ENCODE results near the gene DCTD. TPM values are rescaled to one million over a fixed set of nuclear protein-coding genes. Genes with fewer than 3 reads are reported as not detected.

Gene DCTD
- total RNA-seq, 1 donor from 2014 or later, result 36.0 TPM

DNA sequence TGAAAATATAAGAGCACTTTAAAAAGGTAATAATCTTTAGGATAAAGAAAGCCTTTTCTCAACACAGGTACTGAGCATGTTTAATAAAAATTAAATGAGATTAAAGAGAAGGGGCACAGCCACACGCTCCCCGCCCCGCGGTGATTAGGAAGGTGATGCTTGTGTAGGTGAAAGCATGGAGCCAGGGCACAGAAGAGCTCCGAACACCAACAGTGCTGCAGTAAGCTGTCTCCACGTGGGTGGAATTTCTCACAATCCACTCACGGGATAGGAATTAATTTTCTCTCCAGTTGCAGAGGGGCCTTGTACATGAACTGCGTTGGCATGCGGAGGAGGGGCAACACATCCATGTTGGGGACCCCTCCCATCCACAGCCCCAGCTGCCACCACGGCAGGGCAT lies 27.0 kb downstream of the DCTD start:
- DNase-seq, result no peak

DNA sequence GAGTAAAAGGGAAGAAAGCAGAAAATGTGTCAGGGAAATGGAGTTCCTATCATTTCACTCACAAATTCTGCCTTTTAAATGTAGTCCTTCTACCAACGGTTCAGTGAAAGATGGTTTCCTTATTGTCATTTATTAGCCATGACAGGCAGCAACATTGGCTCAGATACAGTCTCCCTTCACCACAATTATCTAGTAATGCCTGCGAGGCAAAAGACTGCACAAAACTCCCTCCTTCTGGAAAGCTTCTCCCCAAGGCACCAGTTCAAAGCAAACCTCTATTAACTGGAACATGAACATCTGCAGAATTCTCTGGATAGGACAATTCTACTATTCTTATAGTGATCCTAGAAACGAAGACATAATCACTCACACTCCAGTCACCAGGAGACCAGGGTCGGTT lies 28.3 kb downstream of the DCTD start:
- no peak for DNase-seq

DNA sequence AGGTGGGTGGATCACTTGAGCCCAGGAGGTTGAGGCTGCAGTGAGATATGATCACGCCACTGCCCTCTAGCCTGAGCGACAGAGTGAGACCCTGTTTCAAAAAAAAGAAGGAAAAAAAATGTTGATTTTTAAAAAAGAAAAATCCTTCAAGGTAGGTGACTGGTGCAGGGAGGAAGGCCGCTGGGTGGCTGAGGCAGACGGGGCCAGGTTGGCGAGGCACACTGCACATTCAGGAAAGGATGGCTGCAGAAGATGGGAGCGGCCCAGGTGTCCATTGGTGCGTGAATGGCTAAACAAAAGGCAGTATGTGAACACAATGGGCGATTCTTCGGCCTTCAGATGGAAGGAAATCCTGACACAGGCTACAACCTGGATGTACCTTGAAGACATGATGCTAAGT lies 30.4 kb downstream of the DCTD start:
- no peak for DNase-seq

DNA sequence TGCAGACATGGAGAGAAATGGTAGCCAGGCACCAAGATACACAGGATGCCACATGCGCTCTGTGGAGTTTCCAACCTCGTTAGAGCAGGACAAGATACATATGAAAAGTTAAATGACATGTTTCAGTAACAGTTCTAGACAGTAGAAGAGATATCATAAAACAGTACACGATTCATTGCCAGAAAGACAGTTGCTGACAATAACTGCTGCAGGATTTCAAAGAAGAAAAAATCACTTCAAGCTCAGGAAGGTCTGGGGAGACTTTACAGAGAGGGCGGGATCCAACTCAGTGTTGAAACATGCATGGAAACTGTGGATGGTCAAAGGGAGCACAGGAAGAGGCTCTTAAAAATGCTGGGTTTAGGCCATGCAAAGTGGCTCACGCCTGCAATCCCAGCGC lies 31.0 kb downstream of the DCTD start:
- DNase-seq, result peak; percentile 42

DNA sequence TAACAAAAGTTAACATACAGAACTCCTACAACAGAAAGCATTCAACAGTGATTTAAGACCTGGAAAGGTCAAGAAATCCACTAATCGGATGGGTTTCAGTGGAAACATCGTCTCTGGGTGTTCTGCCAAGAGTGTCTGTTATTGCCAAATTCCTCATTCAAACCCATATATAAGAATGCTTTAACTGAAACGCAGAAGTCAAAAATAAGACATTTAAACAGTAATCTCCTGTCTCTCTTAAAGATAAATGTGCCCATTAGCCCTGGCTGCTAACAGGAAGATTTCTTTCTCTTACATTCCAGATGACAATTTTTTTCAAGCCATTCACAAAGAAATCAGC lies 31.5 kb downstream of the DCTD start:
- DNase-seq, result peak; percentile 84

DNA sequence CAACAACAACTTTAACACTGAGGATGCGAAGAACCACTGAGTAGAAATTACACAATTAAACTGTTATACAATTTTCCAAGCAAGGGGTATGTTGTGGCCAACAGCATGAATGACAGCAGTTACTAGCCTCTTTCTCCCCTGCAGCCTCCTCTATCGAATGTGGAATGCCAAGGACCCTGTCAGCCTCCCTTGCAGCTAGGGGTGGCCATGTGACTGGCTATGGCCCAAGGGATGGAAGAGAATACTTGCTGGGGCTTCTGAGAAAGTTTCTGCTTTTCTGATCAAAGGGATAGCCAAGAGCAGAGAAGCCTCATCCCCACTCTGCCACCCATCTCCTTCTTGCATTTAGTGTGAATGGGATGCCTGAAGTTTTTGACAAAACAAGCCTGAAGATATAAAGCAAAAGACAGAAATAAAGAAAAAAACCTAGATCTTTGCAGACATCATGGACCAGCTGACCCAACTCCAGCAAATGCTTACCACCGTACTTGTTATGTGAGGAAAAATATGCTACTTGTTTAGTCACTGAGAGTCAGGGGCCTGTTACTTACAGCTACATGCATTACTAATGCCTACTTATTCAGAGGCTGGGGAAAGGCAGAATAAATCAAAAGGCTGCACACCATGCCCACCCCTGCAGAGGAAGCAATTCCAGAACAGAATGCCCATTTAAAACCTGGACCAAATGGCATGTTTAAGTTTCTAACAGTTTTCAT lies 32.0 kb downstream of the DCTD start:
- no peak for DNase-seq

DNA sequence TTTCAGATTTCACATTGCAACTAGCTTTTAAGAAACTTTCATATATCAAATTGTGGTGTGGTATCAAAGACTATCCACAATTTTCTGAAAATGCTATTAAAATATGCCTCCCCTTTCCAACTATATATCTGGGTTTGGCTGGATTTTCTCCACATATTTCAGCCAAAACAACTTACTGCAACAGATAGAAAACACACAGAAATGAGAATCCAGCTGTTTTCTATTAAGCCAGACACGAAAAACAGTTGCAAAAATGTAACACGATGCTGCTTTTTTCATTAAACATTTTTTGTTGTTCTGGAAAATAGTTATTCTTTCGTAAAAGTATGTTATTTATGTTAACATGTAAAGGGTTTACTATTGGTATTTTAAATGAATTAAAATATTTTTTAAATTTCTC lies 33.1 kb downstream of the DCTD start:
- peak; percentile 77 for DNase-seq

DNA sequence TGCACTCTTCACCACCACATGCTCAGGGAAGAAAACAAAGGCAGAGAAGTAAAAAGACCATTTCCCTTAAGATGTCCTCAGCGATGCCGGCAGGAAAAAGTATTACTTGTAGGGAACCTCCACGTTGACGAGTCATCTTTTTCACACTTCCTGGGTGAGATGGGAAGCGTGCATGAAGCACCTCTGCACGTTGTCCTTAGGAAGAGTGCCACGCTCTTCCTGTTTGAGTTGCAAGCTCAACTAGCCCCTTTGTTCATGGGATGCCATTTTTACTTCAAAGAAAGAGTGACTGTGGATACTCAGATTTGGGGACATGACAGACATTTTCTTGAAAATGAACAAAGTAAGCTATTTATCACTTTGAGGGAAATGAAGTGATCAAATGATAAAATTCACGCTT lies 33.8 kb downstream of the DCTD start:
- DNase-seq, result no peak

DNA sequence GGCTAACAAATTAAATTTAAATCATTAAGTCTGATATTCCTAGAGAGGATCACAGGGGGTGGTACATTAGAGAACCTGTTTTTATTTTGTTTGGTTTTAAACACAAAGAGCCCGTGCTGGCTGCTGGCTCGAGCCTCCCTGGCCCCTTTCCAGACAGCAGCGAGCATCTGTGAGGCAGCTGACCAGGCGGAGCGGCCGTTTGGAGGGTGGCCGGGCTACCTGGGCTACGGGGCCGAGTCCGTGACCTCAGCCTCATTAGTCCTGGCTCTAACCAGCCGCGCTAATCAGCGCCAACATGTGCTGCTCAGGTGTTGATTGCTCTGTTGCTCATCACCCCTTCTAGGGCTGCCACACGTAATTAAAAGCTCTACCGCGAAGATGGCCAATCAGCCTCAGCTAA lies 35.3 kb downstream of the DCTD start:
- no peak for DNase-seq

DNA sequence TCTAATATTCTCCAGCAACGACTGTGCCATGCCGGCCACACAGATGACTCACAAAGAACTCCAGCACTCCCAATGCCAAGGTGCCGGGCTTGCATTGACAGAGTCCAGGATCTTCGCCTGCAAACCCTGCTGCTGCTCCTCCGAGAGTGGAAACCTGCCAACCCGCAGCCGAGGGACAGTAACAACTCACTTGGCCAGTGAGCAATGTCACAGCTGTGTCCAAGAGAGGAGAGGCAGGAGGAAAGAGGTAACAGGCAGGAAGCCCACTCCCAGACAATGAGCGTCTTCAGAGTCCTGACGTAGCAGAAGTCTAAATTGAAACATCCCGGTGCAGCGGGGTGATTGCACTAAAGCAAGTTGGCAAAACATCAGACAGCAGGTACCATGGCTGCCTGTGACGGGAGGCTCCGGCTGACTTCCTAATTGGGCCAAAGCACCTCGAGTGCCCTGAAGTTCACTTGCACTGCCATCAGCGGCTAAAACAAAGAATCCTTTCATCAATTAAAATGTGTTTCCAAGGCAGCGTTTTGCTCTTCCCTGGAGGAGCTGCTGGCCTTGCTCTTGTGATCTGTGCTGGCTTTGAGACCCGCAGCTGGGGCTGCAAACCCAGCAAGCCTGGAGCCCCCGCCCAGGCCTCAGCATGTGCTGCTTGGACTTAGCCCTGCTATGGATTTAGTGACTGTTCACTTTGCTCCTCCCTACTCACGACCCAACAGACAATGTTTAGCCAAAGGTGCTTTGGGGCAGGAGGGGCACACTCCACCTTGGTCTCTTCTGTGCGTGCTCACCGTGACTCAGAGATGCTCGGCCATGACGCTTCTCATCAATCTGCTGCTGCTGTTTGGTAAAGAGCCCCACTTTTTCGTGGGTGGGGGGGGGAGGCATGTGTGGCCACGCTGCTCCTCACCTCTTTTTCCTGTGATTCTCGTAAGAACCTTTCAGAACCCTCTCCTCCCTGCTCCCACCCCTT lies 36.5 kb downstream of the DCTD start:
- no peak for DNase-seq

DNA sequence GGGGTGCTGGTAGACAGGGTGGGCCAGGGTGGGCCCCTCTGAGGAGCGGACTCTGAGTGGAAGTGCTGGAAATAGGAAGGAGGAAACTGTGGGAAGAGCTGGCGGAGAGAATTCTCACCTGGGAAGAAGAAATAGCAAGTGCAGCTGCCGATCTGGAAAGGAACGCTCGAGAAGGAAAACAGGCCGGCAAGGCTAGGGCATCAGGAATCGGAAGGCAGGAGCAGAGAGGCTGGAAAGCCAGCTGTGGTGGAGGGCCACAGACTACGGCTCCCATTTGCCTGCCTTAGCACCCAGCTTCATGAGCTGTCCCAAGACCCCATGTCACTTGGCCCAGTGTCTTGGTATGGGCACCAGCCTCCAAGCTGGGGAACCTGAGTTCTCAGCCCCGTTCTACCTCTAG lies 37.3 kb downstream of the DCTD start:
- DNase-seq, result no peak

DNA sequence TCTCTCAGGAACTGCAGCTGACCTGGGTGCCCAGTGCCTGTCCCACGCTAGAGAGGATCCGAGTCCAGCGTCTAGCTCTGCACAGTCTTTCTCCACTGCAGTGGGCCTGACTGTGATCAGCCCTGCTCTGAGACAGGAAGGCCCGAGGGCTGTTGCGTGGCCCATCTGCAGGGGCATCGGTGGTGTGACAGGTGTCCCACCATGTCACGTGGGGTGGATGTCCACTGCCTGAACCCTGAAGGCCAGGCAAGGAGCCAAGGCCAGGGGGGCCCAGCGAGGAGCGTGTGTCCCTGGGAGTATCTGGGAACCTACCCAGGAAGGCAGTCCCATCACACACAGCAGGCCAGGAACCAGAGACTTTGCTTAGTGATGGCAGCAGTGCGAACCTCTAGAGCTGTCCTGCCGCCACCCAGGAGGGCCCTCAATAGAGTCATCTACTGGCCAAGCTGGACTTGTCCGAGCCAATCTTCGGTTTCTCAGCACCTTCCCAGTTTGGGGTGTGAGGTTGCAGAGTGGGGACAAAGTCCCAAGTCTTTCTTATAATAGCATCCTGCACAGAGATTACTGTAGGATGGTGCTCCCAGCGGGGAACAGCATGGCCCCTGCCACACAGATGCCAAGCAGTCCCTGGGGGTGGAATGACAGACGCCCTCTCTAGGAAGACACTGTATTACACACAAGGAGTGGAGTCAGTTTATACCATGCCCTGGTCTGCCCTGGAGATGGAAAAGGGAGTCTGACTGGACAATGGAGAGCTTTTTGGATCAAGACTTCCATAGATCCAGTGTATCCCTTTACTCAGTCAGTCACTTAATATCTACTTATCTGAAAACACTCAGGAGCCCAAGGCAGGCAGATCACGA lies 38.3 kb downstream of the DCTD start:
- no peak for DNase-seq

DNA sequence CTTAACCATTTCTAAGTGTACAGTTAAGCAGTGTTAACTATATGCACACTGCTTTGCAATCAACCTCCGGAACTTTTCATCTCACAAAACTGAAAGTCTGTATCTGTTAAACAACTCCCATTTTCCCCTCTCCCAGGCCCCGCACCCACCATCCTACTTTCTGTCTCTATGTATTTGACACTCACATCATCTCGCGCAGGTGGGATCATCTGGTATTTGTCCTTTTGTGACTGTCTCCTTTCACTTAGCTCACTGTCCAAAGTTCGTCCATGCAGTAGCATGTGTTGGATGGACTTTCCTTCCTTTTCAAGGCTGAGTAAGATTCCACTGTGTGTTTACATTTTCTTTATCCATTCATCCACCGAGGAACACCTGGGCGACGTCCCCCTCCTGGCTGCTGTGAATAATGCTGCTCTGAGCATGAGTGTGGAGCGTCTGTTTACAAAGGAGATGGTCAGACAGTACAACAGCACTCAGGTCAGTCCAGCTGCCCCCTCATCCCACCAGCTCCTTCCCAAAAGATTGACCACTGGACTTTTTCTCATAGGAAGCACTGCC lies 39.8 kb downstream of the DCTD start:
- no peak for DNase-seq

DNA sequence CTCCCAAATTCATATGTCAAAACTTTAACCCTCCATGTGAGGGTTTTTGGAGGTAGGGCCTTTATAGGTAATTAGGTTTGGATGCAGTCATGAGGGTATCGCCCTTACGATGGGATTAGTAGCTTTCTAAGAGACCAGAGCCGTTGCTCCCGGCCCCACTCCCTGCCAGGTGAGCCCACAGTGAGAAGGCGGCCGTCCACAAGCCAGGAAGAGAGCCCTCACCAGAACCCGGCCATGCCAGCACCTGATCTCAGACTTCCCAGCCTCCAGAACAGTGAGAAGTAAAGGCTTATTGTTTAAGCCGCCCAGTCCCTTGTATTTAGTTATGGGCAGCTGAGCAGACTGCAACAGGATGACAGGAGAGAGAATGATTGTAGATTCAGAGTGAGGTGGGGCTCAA lies 40.8 kb downstream of the DCTD start:
- no peak for DNase-seq

DNA sequence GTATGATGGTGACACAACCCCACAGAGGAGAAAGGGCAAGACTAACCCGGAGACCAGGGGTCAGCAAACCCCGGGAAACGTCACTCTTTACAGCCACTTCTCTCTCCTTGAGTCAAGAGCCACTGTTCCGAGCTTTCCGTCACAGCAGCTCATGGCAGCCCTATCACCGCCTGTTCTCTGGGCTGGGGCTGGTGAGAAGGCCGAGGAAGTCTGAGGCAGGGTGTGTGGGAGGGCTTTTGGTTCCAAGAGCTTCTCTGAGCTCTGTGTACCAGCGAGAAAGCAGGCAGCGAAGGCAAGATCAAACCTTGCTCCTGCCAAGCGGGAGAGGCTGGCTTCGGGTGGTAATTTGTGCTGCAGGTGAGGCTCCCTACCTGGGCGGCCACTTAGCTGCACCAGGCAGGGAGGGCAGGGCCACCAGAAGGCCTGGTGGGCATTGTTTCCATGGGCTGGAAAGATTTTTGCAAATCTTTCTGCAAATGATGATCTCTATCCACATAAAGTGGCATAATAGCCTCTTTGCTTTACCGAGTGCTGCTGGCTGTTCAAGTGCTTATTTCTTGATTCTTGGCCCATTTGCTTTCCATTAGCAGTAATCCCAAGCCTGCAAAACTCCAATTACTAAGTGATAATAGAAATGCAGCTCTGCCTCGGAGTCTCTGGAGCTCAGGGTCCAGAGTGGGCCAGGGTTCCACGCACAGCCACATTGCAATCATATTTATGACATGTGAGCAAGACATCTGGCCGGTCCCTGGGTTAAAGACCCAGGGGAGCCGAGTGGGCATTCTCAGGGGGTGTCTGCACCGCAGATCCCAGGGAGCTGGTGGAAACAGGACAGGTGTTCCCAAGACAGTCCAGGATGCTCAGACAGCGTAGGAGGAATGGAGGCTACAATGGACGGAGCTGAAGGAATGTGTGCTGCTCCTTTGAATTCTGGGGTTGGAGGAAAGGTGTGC lies 41.5 kb downstream of the DCTD start:
- DNase-seq, result no peak

DNA sequence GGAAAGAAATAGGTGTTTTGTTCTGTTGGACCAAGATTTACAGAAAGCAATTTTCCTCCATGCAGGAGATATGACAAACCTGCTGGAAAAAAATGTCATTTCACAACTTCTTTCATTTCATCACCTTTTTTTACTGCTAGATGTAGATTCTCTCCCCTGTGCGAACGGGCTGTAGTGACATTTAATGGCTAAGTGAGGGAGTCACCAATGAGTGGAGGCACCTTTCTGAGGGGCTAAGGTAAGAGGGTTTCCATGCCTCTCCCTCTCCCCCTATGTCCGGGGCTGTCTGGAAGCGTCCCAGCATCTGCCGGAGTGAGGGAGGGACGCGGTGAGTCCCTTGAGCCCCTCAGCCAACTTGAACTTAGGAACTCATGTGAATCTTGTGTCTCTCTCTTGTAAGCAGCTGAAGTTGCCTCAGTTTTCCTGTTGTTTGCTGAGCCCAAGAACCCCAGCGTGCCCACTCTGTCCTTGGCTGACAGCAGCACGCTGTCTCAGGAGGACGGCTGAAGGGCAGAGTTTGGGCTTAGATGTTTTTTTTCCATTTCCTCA lies 42.3 kb downstream of the DCTD start:
- DNase-seq, result no peak

DNA sequence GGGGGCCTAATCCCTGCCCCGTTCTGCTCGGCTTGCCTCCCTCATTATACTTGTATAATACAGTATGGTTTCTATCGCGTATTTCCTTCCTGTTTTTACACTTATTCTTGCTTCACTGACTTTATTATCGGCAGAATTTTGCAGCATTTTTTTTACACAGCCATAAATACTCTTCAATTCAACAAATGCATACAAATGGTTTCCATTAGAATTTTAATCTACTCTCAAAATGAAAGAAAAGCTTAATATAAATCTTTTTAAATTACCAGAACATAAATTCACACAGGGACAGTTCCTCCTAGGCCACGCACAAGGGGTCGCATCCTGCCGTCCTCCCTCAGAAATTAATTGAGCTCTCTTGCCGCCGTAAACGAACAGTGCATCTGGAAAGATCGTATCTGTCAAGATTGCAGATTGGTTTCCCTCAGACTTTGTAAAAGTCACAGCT lies 42.9 kb downstream of the DCTD start:
- DNase-seq, result no peak

DNA sequence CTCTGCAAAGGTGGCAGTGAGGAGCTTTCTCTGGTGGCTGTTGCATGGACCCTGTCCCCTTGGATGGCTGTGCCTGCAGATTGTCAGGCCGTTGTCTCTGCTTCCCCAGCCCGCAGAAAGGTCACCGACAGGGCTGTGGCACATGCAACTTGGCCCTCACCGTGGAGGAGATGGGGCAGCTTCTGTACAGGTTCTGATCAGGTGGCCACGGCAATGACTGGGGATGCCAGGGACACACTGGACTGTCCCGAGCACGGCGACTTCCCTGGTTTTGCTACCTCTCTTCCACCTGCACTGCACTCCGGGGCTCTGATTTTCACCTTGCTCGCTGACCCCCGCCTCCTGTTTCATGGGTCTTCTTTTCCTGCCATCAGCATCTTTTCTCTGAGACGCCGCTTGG lies 43.5 kb downstream of the DCTD start:
- no peak for DNase-seq

DNA sequence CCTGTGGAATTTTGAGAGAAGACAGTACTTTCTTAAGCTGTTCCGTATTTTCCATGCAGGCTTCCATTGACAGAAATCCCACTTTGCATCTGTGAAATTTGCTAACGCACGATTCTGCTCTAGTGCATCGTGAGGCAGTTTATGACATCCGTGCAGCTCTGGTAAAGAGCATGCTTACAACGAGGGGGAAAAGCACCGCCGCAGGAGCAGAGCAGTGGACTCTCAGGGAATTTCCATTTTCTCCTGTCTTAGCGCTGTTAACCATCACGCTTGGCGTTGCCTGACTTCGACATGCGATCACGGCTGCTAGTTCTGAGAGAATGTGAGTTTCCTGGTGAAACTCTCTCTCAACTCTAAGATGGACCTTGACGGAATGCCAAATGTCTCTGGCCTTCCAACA lies 43.9 kb downstream of the DCTD start:
- DNase-seq, result no peak

DNA sequence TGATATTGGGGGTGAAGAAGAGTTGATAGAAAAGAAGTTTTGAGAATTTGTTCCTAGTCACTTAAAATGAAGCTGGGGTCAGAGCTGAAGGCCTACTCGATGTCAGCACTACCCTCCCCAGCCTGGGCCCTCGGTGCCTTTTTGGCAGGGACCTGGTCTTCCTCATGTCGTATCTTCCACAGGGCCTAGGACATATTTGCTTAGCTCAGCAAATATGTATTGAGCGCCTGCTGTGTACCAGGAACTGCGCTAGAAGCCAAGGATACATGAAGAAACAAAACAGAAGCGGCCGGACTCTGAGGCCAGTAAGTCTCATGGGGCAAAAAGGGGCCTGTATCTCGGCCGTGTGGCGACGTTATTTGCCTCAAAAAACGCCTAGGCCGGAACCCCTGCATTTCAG lies 44.3 kb downstream of the DCTD start:
- no peak for DNase-seq

DNA sequence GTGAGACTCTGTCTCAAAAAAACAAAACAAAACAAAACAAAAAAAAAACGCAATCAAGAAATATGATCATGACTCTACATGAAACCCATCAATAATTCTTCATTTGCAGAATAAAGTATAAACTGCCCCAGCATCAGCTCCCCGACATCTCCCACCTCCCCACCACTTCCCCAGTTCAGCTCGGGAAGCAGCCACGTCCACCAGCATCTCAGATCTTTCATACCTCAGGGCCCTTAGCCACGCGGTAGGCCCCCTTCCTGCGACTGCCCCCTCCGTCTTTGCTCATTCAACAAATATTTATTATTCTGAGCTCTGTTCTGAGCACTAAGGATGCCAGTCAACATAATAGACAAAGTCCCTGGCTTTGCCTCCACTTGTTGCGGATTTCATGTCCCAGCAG lies 45.6 kb downstream of the DCTD start:
- no peak for DNase-seq

Measured in skin of body (tissue), 2 donors.